ENCODE data around the gene SH3GLB1.

Gene SH3GLB1

DNA sequence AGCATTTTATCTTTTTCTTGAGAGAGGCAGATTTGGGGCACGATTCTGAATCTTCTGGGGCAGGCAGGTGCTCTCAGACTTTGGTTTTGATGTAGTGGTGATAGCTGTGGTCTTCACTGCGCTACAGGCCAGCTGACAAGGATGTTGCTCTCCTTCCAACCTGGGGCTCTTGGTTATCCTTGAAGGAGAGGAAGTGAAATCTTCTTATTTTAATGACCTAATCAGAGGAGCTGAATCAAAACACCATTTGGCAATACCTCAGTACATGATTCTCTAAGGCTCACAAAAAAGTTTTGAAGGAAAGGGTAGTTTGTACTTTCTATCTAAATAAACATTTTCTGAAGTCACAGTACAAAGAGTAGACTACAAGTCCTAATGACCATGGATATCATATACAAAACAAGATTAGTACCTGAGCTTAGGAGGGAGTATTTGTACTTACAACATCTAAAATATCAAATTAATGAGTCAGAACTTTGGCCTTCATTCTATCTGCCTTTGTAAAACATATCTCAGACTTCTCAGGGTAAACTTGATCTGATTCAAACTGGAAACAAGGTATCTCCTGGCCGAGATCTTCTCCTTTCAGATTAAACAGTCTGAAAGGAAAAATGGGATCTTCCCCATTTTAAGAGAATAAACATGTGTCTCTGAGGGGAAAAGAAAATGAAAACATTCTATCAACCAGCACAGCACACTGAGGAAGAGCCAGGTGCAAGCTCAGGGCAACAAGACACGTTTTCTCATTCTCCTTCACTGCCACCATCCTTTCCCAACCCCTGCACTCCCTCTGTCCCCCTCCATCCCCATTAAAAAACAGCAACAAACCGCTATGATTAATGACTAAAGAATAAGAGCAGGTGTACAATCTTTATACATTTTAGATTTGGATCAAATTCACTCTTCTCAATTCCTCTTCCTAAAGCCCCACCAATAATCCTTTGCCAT is 69.2 kb downstream of the SH3GLB1 start:
- DNase-seq (ENCODE audit: low read depth in 2 of 2), result no peak

DNA sequence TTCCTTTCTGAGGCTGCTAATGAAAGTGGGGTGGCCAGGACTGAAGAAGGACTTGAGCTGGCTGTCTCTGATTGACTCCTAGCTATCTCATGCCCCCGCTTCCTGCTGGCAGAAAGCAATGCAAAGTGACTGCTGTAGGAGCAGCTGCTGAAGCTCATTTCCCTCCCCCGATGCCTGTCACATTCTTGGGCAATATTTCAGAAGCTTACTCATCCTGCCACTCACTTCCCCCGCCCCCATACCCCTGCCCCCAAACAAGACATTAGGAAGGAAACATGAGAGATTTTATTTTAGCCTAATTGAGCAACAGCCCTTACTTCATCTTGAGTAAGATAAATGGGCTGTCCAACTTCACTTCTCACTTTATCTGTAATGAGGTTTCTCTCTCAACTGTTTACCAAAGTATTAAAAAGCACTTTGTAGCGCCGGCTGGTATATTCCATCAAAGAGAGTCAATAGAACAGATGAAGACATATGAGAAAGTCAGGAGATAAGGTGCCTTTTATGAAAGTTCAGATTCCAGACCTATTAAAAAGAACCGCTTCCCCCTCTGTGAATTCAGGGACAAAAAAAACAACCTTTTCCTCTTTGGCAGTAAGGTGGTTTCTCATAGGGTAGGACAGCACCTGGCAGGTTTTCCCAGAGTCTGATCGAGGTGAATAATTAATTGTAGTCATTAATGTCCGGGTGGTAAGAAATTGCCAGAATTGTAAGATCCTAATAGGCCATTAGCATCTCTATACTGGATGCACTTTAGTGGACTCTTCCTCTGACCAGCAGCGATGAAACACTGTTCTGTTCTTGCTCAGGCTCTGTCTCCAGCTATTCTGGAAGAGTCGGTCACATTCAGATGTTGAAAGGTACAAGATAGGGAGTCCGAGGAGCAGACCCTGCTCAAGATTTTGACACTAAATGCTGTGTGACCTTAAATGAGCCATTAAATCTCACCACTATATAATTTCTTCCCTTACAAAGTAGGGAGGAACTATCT is 70.2 kb downstream of the SH3GLB1 start:
- DNase-seq (ENCODE audit: low read depth in 2 of 2), result peak; percentile 39 to 56

DNA sequence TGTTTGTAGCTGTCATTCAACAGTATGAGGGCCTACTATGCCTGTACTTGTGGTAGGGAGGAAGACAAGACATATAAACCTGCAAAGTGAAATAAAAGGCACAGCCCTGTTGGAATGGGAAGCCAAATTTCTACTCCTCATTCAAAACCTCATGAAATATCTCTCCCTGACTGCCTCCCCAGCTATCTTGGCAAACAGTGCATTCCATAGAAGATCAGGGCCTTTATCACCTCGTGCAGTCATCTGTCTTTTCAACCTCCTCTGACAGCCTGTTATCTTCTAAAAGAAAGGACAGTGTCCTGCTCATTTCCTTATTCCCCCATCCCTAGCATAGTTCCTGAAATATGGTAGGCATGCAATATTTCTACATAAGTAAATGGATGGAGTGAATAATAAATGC is 71.0 kb downstream of the SH3GLB1 start:
- no peak for DNase-seq (ENCODE audit: low read depth in 2 of 2)

DNA sequence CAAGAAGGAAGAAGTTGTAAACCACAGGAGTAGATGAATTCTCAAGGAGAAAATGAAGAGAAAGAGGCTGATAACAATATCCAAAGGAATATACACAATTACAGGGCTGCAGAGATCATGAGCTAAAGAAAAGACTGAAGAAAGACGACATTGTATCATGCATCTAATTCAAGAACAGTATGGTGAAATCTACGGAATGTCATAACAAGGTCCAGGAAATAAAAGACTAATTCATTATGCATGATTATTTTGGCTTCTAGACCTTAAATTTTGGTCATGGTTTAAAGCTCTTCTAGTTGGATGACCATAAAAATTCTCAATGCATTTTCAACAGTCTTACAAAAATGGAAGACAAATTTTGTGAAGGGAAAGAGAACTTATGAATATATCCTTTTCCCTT is 71.7 kb downstream of the SH3GLB1 start:
- no peak for DNase-seq (ENCODE audit: low read depth in 2 of 2)

DNA sequence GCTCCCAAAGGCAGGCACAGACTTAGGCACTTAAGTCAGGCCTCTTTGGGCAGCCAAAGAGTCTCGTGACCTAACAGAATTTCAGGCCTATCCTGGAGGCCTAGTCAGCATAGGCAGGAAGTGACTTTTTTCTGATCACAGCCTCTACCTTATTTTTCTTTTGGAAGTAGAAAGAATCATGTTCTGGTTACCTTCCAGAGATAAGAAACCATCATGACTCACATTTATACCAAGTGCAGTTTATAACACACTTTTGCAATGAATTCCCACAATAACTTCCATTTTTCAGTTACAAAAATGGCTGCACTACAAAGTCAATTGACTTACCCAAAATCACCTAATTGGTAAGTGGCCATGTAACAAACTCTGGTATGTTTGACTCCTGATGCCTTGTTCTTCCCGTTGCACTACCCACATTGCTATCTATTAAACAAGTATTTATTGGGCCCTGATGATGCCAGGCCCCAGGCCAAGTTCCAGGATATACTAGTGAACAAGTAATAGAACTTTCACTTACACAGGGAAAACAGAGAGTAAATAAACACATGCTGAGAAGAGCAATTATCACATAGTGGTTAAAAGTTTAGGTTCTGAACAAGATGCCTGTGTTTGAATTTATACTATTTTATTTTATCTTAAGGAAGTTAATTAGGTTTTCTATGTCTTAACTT is 74.3 kb downstream of the SH3GLB1 start:
- DNase-seq (ENCODE audit: low read depth in 2 of 2), result no peak

DNA sequence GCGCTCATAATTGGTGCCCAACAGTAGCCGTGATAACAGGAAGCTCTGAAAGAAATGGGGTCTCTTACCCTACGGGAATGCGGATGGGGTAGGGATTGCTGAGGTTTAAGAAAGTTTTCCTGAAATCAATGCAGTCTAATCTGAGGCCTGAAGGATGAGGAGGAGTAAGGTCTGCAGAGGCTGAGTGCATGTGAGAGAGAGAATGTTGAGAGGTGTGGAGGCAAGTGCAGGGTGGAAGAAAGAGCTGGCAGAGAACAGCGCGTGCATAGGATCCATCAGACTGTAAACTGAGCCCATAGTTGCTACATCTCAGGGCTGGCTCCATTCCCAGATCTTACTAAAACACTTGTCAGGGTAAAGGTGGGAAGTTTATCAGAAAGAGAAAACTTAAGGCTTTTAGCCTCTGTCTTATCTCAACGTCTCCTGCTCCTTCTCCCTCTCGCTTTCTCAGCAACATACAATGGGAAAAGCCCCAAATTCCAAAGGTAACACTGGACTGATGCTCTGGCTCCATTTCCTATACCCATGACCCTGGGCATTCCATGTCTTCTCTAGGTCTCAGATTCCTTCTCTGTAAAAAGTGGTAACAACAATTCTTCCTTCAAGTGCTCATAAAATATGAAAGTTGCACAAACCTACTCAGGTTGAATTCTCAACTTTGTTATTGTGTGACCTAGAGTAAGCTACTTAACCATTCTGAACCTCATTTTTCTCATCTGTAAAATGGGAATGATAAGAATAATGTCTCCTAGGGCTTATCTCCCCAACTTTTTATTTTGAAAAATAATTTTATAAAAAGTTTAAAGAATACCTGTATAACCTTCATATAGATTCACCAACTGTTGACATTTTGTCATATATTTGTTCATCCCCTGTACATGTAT is 75.2 kb downstream of the SH3GLB1 start:
- DNase-seq (ENCODE audit: low read depth in 2 of 2), result no peak

DNA sequence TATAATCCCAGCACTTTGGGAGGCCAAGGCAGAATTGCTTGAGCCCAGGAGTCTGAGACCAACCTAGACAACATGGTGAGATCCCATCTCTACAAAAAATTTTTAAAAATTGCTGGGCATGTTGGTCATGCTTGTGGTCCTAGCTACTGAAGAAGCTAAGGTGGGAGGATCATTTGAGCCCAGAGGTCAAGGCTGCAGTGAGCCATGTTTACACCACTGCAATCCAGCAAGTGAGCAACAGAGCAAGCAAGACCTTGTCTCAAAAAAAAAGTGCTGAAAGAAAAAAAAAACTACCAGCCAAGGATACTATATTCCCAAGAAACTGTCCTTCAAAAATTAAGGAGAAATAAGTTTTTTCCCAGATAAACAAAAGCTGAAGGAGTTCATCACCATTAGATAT is 78.1 kb downstream of the SH3GLB1 start:
- DNase-seq (ENCODE audit: low read depth in 2 of 2), result no peak

DNA sequence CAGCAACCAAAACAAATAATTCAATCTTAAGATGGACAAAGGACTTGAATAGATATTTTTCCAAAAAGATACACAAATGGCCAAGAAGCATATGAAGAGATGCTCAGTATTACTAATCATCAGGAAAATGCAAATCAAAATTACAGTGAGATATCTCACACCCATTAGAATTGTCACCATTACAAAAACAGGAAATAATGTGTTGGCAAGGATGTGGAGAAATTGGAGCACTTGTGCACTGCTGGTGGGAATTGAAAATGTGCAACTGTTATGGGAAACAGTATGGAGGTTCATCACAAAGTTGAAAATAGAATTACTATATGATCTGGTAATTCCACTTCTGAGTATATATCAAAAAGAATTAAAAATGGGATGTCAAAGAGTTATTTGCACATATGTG is 83.2 kb downstream of the SH3GLB1 start:
- no peak for DNase-seq (ENCODE audit: low read depth in 2 of 2)

DNA sequence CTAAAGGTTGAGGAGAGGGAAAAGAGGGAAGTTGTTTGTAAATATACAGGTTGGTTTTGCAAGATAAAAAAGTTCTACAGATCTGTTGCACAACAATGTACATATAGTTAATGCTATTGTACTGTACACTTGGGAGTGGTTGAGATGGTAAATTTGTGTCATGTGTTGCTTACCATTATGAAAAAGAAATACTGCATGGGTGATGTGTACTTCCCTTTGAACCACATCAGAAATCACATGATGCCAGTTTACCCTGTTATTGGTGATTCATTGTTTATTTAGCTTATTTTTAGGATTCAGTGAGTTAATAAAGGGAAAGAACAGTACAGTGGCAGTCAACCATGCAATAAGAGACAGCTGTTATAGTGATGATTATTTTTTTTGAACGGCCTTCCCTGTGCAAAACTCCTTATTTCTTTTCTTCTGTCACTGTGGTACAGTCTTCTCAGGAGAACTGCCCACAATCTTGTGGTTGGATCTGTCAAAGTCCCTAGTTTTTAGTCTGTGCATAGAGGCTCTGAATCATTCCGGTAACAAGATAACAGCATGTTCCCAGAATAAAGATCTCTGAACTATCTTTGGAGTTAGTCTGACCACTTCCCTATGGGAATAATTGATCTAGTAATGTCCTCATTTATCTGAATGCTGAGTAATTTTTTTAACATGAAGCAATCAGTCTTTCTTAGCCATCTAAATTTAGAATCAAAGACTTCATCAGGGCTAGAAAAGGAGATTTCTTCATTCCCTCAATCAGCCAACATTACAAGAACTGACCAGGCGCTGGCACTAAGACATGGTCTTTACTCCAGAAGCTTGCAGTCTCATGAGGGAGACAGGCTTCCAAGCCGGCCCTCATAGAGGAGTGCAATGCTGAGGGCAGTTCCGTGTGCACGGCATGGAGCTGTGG is 84.2 kb downstream of the SH3GLB1 start:
- DNase-seq (ENCODE audit: low read depth in 2 of 2), result no peak

DNA sequence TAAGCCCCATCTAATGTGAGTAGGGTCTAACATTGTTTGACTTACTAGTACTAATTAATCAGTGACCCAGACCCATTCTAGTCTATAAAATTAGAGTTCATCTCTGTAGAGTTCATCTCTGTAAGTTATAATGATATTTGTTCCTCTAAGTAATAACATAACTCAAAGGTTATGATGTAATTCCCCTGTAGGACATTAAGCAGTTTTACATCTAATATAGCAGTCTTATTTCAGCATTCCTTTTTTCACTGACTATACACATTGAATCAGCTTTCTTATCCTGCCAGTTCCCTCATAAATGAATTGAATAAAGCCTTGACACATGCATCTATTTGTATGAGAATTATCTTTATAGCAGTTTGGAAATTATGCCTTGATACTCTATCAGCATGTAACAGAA is 90.9 kb downstream of the SH3GLB1 start:
- no peak for DNase-seq (ENCODE audit: low read depth in 2 of 2)
